ENCODE data around the gene MKLN1.

The MKLN1 gene

DNA sequence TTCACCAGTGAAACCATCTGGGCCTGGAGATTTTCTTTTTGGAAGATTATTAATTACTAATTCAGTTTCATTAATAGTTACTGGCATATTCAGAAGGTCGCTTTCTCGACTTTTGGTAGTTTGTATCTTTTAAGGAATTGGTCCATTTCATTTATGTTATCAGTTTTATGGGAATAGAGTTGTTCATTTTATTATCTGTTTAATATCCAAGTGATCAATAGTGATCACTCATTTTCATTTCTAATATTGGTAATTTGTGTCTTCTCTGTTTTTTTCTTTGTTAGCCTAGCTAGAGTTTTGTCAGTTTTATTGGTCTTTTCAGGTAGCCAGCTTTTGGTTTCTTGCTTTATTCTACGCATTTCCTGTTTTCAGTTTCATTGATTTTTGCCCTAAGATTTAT is 31.0 kb downstream of the MKLN1 start:
- TF ChIP-seq, protein P1, sequence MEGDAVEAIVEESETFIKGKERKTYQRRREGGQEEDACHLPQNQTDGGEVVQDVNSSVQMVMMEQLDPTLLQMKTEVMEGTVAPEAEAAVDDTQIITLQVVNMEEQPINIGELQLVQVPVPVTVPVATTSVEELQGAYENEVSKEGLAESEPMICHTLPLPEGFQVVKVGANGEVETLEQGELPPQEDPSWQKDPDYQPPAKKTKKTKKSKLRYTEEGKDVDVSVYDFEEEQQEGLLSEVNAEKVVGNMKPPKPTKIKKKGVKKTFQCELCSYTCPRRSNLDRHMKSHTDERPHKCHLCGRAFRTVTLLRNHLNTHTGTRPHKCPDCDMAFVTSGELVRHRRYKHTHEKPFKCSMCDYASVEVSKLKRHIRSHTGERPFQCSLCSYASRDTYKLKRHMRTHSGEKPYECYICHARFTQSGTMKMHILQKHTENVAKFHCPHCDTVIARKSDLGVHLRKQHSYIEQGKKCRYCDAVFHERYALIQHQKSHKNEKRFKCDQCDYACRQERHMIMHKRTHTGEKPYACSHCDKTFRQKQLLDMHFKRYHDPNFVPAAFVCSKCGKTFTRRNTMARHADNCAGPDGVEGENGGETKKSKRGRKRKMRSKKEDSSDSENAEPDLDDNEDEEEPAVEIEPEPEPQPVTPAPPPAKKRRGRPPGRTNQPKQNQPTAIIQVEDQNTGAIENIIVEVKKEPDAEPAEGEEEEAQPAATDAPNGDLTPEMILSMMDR (IDR thresholded peaks at IDR 0.05; ENCODE audit: borderline replicate concordance, control extremely low read depth, extremely low read depth, insufficient read depth, missing control alignments), result no peak
- in situ Hi-C loops (cut with MboI; ENCODE audit: low sequenced_read_pairs, unreplicated experiment), result no loop called here

DNA sequence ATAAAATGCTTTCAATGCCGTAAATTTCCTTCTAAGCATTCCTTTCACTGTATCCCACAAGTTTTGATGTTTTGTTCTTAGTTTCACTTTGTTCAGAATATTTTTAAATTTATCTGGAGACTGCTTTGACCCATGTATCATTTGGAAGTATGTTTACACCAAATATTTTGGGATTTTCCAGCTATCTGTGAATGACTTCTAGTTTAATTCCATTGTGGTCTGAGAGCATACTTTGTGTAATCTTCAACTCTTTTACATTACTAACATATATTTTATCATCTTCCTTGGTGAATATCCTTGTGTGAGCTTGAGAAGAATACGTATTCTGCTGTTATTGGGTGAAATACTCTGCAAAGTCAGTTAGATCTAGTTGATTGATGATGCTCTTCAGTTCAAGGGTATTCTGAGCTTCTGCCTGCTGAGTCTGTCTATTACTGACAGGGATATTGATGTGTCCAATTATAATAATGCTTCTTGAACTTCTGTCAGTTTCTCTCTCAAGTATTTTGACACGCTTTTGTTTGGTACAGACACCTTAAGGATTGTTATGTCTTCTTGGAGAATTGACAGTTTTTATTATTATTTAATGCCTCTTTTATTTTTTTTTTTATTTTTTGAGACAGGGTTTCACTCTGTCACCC is 31.6 kb downstream of the MKLN1 start:
- in situ Hi-C loops (cut with MboI; ENCODE audit: low sequenced_read_pairs, unreplicated experiment), result no loop called here
- DNase-seq (ENCODE audit: low spot score), result no peak
- TF ChIP-seq, protein P1 (IDR thresholded peaks at IDR 0.05; ENCODE audit: borderline replicate concordance, control extremely low read depth, extremely low read depth, insufficient read depth, missing control alignments), result no peak

More for the DNA sequence above, 31.0 kb downstream of the MKLN1 start:
- DNase-seq (ENCODE audit: low spot score), result no peak

DNA sequence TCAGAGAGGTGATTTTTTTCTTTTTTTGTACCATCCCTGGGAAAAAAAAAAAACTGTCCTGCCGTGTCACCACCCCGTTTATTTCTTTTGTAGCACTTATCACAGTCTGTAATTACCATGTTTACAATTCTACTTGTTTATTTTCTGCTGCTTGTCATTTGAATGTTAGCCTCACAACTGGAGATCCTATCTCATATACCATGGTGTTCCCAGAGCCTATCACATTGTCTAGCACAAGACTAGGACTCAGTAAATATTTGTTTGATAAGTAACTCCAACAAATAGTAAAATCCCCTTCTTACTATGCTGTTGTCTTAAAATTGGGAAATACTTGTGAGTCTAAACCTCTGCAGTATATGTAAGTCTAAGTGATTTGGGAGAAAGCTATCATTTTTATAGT is 36.0 kb downstream of the MKLN1 start:
- in situ Hi-C loops (cut with MboI; ENCODE audit: low sequenced_read_pairs, unreplicated experiment), result no loop called here
- TF ChIP-seq, protein P1 (IDR thresholded peaks at IDR 0.05; ENCODE audit: borderline replicate concordance, control extremely low read depth, extremely low read depth, insufficient read depth, missing control alignments), result no peak
- DNase-seq (ENCODE audit: low spot score), result no peak

DNA sequence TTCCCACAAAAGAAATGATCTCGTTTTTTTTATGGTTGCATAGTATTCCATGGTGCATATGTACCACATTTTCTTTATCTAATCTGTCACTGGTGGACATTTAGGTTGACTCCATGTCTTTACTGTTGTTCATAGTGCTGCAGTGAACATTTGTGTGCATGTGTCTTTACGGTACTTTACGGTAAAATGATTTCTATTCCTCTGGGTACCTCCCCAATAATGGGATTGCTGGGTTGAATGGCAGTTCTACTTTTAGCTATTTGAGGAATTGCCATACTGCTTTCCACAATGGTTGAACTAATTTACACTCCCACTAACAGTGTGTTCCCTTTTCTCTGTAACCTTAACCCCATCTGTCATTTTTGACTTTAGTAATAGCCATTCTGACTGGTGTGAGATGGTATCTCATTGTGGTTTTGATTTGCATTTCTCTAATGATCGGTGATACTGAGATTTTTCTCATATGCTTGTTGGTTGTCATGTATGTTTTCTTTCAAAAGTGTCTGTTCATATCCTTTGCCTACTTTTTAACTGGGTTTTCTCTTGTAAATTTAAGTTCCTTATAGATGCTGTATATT is 37.2 kb downstream of the MKLN1 start:
- in situ Hi-C loops (cut with MboI; ENCODE audit: low sequenced_read_pairs, unreplicated experiment), result no loop called here

DNA sequence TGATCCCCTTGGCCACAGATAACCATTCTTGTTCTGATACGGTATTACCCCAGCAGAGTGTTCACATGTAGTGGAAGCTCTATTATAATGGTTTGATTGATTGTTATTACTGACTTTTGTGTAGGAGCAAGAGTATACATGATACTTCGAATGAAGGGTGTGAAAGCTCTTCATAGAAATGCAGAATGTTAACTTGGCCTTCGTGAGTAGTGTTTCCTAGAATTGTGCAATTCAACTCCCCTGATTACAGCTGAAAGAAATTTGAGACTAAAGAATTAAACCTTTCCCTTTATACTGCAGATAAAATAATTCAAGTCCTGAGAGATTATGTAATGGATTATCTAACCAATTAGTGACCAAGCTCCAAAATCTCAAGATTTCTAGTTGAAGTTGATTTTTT is 38.2 kb downstream of the MKLN1 start:
- TF ChIP-seq, protein P1 (IDR thresholded peaks at IDR 0.05; ENCODE audit: borderline replicate concordance, control extremely low read depth, extremely low read depth, insufficient read depth, missing control alignments), result no peak
- DNase-seq (ENCODE audit: low spot score), result no peak
- in situ Hi-C loops (cut with MboI; ENCODE audit: low sequenced_read_pairs, unreplicated experiment), result no loop called here

More for the DNA sequence above, 37.2 kb downstream of the MKLN1 start:
- DNase-seq (ENCODE audit: low spot score), result no peak
- TF ChIP-seq, protein P1 (IDR thresholded peaks at IDR 0.05; ENCODE audit: borderline replicate concordance, control extremely low read depth, extremely low read depth, insufficient read depth, missing control alignments), result no peak

DNA sequence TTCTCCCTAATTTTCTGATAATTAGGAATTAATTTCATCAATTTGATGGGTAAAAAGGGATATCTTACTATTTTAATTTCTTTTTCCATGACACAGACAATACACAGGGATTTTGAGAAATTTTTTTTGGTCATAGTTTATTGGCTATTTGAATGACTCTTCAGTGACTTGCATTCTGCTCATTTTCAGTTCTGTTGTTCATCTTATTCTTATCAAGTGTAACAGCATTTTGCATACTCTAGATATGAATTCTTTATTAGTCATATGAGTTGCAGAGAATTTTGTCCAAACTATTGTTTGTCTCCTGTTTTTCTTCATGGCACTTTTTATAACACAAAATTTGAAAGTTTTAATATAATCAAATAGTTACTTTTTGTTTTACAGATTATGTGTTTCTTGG is 41.7 kb downstream of the MKLN1 start:
- DNase-seq (ENCODE audit: low spot score), result no peak
- in situ Hi-C loops (cut with MboI; ENCODE audit: low sequenced_read_pairs, unreplicated experiment), result no loop called here
- TF ChIP-seq, protein P1 (IDR thresholded peaks at IDR 0.05; ENCODE audit: borderline replicate concordance, control extremely low read depth, extremely low read depth, insufficient read depth, missing control alignments), result no peak

Data from GM13976 (cell line).